Peyer's patch (tissue), 4 donors: ENCODE measurements around the gene PPFIA1.

Experiments used
- CTCF ChIP-seq, 6 experiments: fragments of 450-650 bp in 4 of 6; fragments of 200-600 bp in 2 of 6; sonication (generic) in 1 of 6; IDR thresholded peaks; one replicate each; pipeline ENCODE4 v1.5.1; 2017 to 2019; ENCODE audit warnings: antibody characterized with exemption in 6 of 6, mild to moderate bottlenecking in 3 of 6, moderate library complexity in 1 of 6
- POLR2A ChIP-seq, 2 donors: fragments of 450-650 bp; IDR thresholded peaks; one replicate each; pipeline ENCODE4 v1.5.1; 2017; ENCODE audit warnings: antibody characterized with exemption in 2 of 2, mild to moderate bottlenecking in 2 of 2, moderate library complexity in 2 of 2

- no peak for TF ChIP-seq CTCF (IDR thresholded peaks at IDR 0.05)
- TF ChIP-seq POLR2A (IDR thresholded peaks at IDR 0.05) = no peak
These were observed 89.7 kb downstream of the PPFIA1 start for GRCh38 chr11:70360211-70360610.
